MM.1S (cell line): ENCODE data around the gene PRR33.

ENCODE experiments used
- DNase-seq: peaks from one replicate; pipeline ENCODE4 v3.0.0-alpha.2; 2015
- H2AFZ ChIP-seq: fragments of 300-600 bp; sonication (generic); 2 replicates; pipeline ENCODE4 v1.6.0; 2016; ENCODE audit warnings: antibody characterized with exemption, low read length
- H3F3A ChIP-seq: fragments of 300-600 bp; sonication (generic); 2 replicates; pipeline ENCODE4 v1.6.1; 2016; ENCODE audit warnings: mild to moderate bottlenecking, antibody characterized with exemption, low read length, moderate library complexity, mixed read lengths; ENCODE audit not compliant: insufficient read depth
- H3K27ac ChIP-seq: fragments of 300-600 bp; sonication (generic); 2 replicates; pipeline ENCODE4 v1.5.1; 2016; ENCODE audit warnings: mild to moderate bottlenecking, low read length
- H3K27me3 ChIP-seq: fragments of 300-600 bp; sonication (generic); replicated peaks from 2 replicates; pipeline ENCODE4 v1.6.0; 2016; ENCODE audit warnings: low read length; ENCODE audit not compliant: insufficient read depth
- H3K36me3 ChIP-seq: fragments of 300-600 bp; sonication (generic); replicated peaks from 2 replicates; pipeline ENCODE4 v1.6.1; 2016; ENCODE audit warnings: mild to moderate bottlenecking, low read length, mixed read lengths; ENCODE audit not compliant: insufficient read depth
- H3K4me1 ChIP-seq: fragments of 300-600 bp; sonication (generic); 2 replicates; pipeline ENCODE4 v1.6.1; 2016; ENCODE audit warnings: low read length, mixed read lengths
- H3K4me2 ChIP-seq: fragments of 300-600 bp; sonication (generic); 2 replicates; pipeline ENCODE4 v1.6.0; 2016; ENCODE audit warnings: low read depth, low read length
- H3K4me3 ChIP-seq: fragments of 300-600 bp; sonication (generic); 2 replicates; pipeline ENCODE4 v1.5.1; 2016; ENCODE audit warnings: low read length, mixed read lengths
- H3K79me2 ChIP-seq: fragments of 300-600 bp; sonication (generic); 2 replicates; pipeline ENCODE4 v1.6.1; 2016; ENCODE audit warnings: mixed run types, low read length, mixed read lengths
- H3K9ac ChIP-seq: fragments of 300-600 bp; sonication (generic); 2 replicates; pipeline ENCODE4 v1.6.1; 2016; ENCODE audit warnings: low read length, mixed read lengths
- H3K9me2 ChIP-seq: fragments of 300-600 bp; sonication (generic); replicated peaks from 2 replicates; pipeline ENCODE4 v1.6.1; 2016; ENCODE audit warnings: mild to moderate bottlenecking, low read length, mixed read lengths; ENCODE audit not compliant: insufficient read depth
- H3K9me3 ChIP-seq: fragments of 300-600 bp; sonication (generic); replicated peaks from 2 replicates; pipeline ENCODE4 v1.6.1; 2016; ENCODE audit warnings: mild to moderate bottlenecking, low read length, mixed read lengths; ENCODE audit not compliant: insufficient read depth
- H4K20me1 ChIP-seq: fragments of 300-600 bp; sonication (generic); 2 replicates; pipeline ENCODE4 v1.6.1; 2016; ENCODE audit warnings: mild to moderate bottlenecking, low read length, moderate library complexity, mixed read lengths; ENCODE audit not compliant: insufficient read depth
- CTCF ChIP-seq: fragments of 300-600 bp; sonication (generic); IDR thresholded peaks from 2 replicates; pipeline ENCODE4 v1.5.1; 2016; ENCODE audit warnings: antibody characterized with exemption, low read length, mixed read lengths
- EZH2 ChIP-seq: fragments of 300-600 bp; sonication (generic); optimal IDR thresholded peaks from 2 replicates; pipeline ENCODE3; 2017; ENCODE audit warnings: low read depth, mild to moderate bottlenecking, antibody characterized with exemption, low read length, mixed read lengths
- EZH2phosphoT487 ChIP-seq: fragments of 300-600 bp; sonication (generic); IDR thresholded peaks from 2 replicates; pipeline ENCODE4 v1.6.1; 2018; ENCODE audit warnings: antibody characterized with exemption, low read length

Gene PRR33

GRCh38 chr11:1870721-1871466, 20.8 kb downstream of the PRR33 start:
- H2AFZ ChIP-seq: no peak overlapping the region
- no peaks in the 10 kb centered on the region for H4K20me1 ChIP-seq
- H3K9me3 ChIP-seq: no peaks in the 10 kb centered on the region
- H3K27ac ChIP-seq: no peak overlapping the region
- H3K9me2 ChIP-seq: no peaks in the 10 kb centered on the region
- H3K79me2 ChIP-seq: peaks cover 12% of the 10 kb centered on the region
- 0 out of 2 replicates have a peak, but pooled peaks cover 5% of the 10 kb centered on the region for H3K27me3 ChIP-seq
- H3K36me3 ChIP-seq: no peaks in the 10 kb centered on the region
- H3K4me2 ChIP-seq: no peak overlapping the region
- H3K4me1 ChIP-seq: no peaks in the 10 kb centered on the region
- TF ChIP-seq EZH2: no peak
- no peak for TF ChIP-seq CTCF
- no peak for TF ChIP-seq EZH2phosphoT487
- H3K9ac ChIP-seq: no peak overlapping the region
- DNase-seq: no peak
- no peak overlapping the region for H3K4me3 ChIP-seq
- no peaks in the 10 kb centered on the region for H3F3A ChIP-seq

- Histone ChIP-seq H3K27me3 (0 out of 2 replicates have a peak, but pooled peaks cover 5% of the 10 kb centered on the region), H4K20me1 (no peaks in the 10 kb centered on the region)
Observed at GRCh38 chr11:1870326-1870696, 21.4 kb downstream of the PRR33 start.

GRCh38 chr11:1869427-1870325, 22.0 kb downstream of the PRR33 start:
- Histone ChIP-seq H3K9ac (no peak overlapping the region), H3K9me3 (no peaks in the 10 kb centered on the region), H3F3A (no peaks in the 10 kb centered on the region), H3K36me3 (no peaks in the 10 kb centered on the region), H3K4me1 (no peaks in the 10 kb centered on the region), H3K4me2 (no peak overlapping the region), H4K20me1 (no peaks in the 10 kb centered on the region), H3K4me3 (no peak overlapping the region), H3K79me2 (peaks cover 12% of the 10 kb centered on the region), H2AFZ (no peak overlapping the region), H3K27ac (no peak overlapping the region), H3K9me2 (no peaks in the 10 kb centered on the region), H3K27me3 (0 out of 2 replicates have a peak, but pooled peaks cover 5% of the 10 kb centered on the region)
- TF ChIP-seq EZH2phosphoT487 (no peak), EZH2 (no peak), CTCF (no peak)
- no peak for DNase-seq

More at GRCh38 chr11:1870326-1870696, 21.4 kb downstream of the PRR33 start:
- no peaks in the 10 kb centered on the region for H3K9me2 ChIP-seq
- no peaks in the 10 kb centered on the region for H3K36me3 ChIP-seq
- no peak overlapping the region for H3K27ac ChIP-seq
- no peak overlapping the region for H2AFZ ChIP-seq
- no peak for TF ChIP-seq CTCF
- TF ChIP-seq EZH2phosphoT487: no peak
- no peak for TF ChIP-seq EZH2
- no peak for DNase-seq
- H3K79me2 ChIP-seq: peaks cover 12% of the 10 kb centered on the region
- no peak overlapping the region for H3K9ac ChIP-seq
- H3K4me1 ChIP-seq: no peaks in the 10 kb centered on the region
- H3K4me2 ChIP-seq: no peak overlapping the region
- no peak overlapping the region for H3K4me3 ChIP-seq
- no peaks in the 10 kb centered on the region for H3K9me3 ChIP-seq
- no peaks in the 10 kb centered on the region for H3F3A ChIP-seq
